ENCODE results near the gene VPS13D.

DNA sequence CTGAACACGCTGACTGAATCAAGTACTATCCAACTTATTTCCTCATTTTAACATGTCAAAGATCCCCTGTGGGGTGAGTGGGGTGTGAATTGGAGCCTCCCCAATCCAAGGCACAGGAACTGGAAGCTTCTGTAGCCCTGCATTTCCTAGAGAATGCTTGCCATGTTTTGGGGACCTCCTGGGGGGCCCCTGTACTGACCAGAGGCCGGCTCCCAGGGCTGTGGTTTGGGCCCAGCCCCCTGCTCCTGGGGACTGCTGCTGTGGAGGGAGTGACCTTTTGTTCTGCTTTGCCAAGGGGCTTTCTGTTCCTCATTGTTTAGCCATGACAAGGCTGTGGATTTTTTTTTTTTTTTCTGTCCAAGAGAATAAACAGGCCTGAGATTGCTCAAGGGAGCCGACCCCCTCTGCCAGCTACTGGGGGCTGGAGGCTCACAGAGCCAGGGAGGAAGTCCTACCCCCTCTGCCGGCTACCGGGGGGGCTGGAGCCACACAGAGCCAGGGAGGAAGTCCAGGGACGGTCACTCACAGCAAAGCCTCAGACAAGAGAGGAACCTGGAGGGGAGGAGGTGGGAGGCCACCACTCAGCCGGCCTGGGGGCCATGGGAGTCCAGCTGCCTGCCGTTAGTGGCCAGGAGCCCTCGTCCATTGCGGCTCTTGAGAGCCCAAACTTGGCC is 45.7 kb upstream of the VPS13D start:
- TF ChIP-seq, protein P1, sequence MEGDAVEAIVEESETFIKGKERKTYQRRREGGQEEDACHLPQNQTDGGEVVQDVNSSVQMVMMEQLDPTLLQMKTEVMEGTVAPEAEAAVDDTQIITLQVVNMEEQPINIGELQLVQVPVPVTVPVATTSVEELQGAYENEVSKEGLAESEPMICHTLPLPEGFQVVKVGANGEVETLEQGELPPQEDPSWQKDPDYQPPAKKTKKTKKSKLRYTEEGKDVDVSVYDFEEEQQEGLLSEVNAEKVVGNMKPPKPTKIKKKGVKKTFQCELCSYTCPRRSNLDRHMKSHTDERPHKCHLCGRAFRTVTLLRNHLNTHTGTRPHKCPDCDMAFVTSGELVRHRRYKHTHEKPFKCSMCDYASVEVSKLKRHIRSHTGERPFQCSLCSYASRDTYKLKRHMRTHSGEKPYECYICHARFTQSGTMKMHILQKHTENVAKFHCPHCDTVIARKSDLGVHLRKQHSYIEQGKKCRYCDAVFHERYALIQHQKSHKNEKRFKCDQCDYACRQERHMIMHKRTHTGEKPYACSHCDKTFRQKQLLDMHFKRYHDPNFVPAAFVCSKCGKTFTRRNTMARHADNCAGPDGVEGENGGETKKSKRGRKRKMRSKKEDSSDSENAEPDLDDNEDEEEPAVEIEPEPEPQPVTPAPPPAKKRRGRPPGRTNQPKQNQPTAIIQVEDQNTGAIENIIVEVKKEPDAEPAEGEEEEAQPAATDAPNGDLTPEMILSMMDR (conservative IDR thresholded peaks at IDR 0.05 in 1 of 2, IDR thresholded peaks at IDR 0.05 in 1 of 2; ENCODE audit: extremely low read depth in 1 of 2, insufficient read depth in 1 of 2, low read depth in 1 of 2, low read length in 2 of 2) = no peak
- TF ChIP-seq EZH2 (IDR thresholded peaks at IDR 0.05; ENCODE audit: borderline replicate concordance, low read length) = no peak

Data from mammary epithelial cell (primary cell).